ENCODE results near the gene DDAH1.

- TF ChIP-seq CTCF (IDR thresholded peaks at IDR 0.05) (no peak), POLR2A (IDR thresholded peaks at IDR 0.05) (no peak)
These were observed 134.7 kb downstream of the DDAH1 start for GRCh38 chr1:85330214-85330631.

Measured in body of pancreas (tissue), 4 donors.